GM12874 (cell line): Measurements from ENCODE around the gene GJC1.

Source experiments
- CTCF ChIP-seq: IDR thresholded peaks from 2 replicates; pipeline ENCODE4 v1.5.1; 2011; ENCODE audit warnings: low read depth, mild to moderate bottlenecking, control low read depth, low read length, moderate library complexity; ENCODE audit not compliant: insufficient read depth

The GJC1 gene

GRCh38 chr17:44830359-44831288 lies 537 bp upstream of the GJC1 start:
- no peak for TF ChIP-seq CTCF

GRCh38 chr17:44828919-44829522 lies 1.1 kb downstream of the GJC1 start:
- TF ChIP-seq CTCF: no peak

GRCh38 chr17:44827863-44828262 lies 2.2 kb downstream of the GJC1 start:
- no peak for TF ChIP-seq CTCF

GRCh38 chr17:44826123-44826790 lies 3.8 kb downstream of the GJC1 start:
- no peak for TF ChIP-seq CTCF

- TF ChIP-seq CTCF: no peak
Measured at GRCh38 chr17:44820631-44821212, 9.4 kb downstream of the GJC1 start.

GRCh38 chr17:44812263-44812662 lies 17.8 kb downstream of the GJC1 start:
- TF ChIP-seq CTCF: no peak

- TF ChIP-seq CTCF: no peak
Measured at GRCh38 chr17:44808156-44808555, 21.9 kb downstream of the GJC1 start.
